ENCODE data around the gene ZNF778. TPM values are rescaled to one million over a fixed set of nuclear protein-coding genes. Genes with fewer than 3 reads are reported as not detected.

ZNF778 gene
- total and polyA plus RNA-seq, 10 of the 15 experiments (the other 5 are each of a cell fraction or from before 2014, with no cell fraction given) = 0.20 to 9.7 (median 4.1) TPM

- TF ChIP-seq RFX5 (IDR thresholded peaks at IDR 0.05; ENCODE audit: low read depth, low read length) = no peak
These were observed 60.3 kb downstream of the ZNF778 start (continued) for GRCh38 chr16:89277641-89278341.

GRCh38 chr16:89278441-89279240 lies 61.1 kb downstream of the ZNF778 start:
- no peak overlapping the region for H2AFZ ChIP-seq (ENCODE audit: control insufficient read depth, low read depth, low read length)
- H3K4me1 ChIP-seq (ENCODE audit: control insufficient read depth, insufficient read depth, low read length) = no peaks in the 10 kb centered on the region
- no peaks in the 10 kb centered on the region for H3K27me3 ChIP-seq (replicated peaks in 1 of 2; ENCODE audit: control insufficient read depth in 2 of 2, insufficient read depth in 2 of 2, low read length in 1 of 2)
- no peak for FAIRE-seq
- DNase-seq (ENCODE audit: low read depth, low spot score) = no peak
- POLR2A ChIA-PET = no interaction called here
- 93% methylated on average over 29 of the region's 36 CpGs for WGBS (ENCODE audit: insufficient coverage, insufficient replicate concordance, low lambda C conversion rate, missing lambda C conversion rate)
- no peak overlapping the region for H3K27ac ChIP-seq (ENCODE audit: control insufficient read depth, insufficient read depth)
- no peaks in the 10 kb centered on the region for H3K9me3 ChIP-seq (replicated peaks; ENCODE audit: control insufficient read depth, insufficient read depth, low read length)
- no peaks in the 10 kb centered on the region for H4K20me1 ChIP-seq (ENCODE audit: control insufficient read depth, insufficient read depth)
- peaks cover 12 to 34% of the 10 kb centered on the region in 2 experiments for H3K36me3 ChIP-seq (ENCODE audit: control insufficient read depth in 2 of 2, insufficient read depth in 2 of 2, low read length in 1 of 2)
- no peak overlapping the region for H3K4me3 ChIP-seq
- ATAC-seq = no peak
- in situ Hi-C loops (cut with MboI) = no loop called here
- no peak for TF ChIP-seq KLF5 (IDR thresholded peaks at IDR 0.05; ENCODE audit: partially characterized antibody)
- no peak for TF ChIP-seq HDAC2 (IDR thresholded peaks at IDR 0.05)
- no peak for TF ChIP-seq DPF2 (IDR thresholded peaks at IDR 0.05)
- TF ChIP-seq FOXM1 (IDR thresholded peaks at IDR 0.05; ENCODE audit: low read depth, low read length) = no peak
- TF ChIP-seq SMARCA5 (IDR thresholded peaks at IDR 0.05) = no peak
- TF ChIP-seq BRCA1 (IDR thresholded peaks at IDR 0.05; ENCODE audit: low read depth, low read length) = no peak
- TF ChIP-seq KAT2A (conservative IDR thresholded peaks at IDR 0.05; ENCODE audit: control insufficient read depth, low read depth, low read length) = no peak
- TF ChIP-seq ATF3 (IDR thresholded peaks at IDR 0.05; ENCODE audit: borderline replicate concordance, extremely low read depth, low read depth, low read length) = no peak
- no peak for TF ChIP-seq BCLAF1 (IDR thresholded peaks at IDR 0.05)
- no peak for TF ChIP-seq ZNF24 (IDR thresholded peaks at IDR 0.05)
- TF ChIP-seq SKIL (IDR thresholded peaks at IDR 0.05; ENCODE audit: low read depth, poor library complexity, severe bottlenecking) = no peak
- TF ChIP-seq HSF1 (IDR thresholded peaks at IDR 0.05; ENCODE audit: low read depth, low read length) = no peak
- intact Hi-C loops (cut with micrococcal nuclease; ENCODE audit: unreplicated experiment) = no loop called here
- H3K9ac ChIP-seq (ENCODE audit: control insufficient read depth, insufficient read depth, low read length) = no peak overlapping the region
- SMC1A ChIA-PET (ENCODE audit: uncharacterized antibody, unreplicated experiment) = no interaction called here
- no peaks in the 10 kb centered on the region for H3K79me2 ChIP-seq (ENCODE audit: control insufficient read depth, insufficient read depth, low read length)
- RAD21 ChIA-PET (ENCODE audit: unreplicated experiment) = no interaction called here
- H3K4me2 ChIP-seq (ENCODE audit: control insufficient read depth, insufficient read depth) = no peak overlapping the region
- CTCF ChIA-PET = interaction anchor here (0.7 kb wide), 1 partner anchor 10 kb away, joined by 4 read pairs; no protein-coding TSS in a partner anchor
- BruUV-seq (replicated peaks) = no TSS peak

Measured in GM12878 (cell line).